Mucosa of rectum (tissue), 2 donors: Measurements from ENCODE around the gene PIF1.

Experiments
- H3K27ac ChIP-seq, 2 donors: one replicate each; pipeline ENCODE4 v1.7.0; 2013; ENCODE audit warnings: inconsistent platforms in 2 of 2, low read depth in 2 of 2, low read length in 2 of 2
- H3K27me3 ChIP-seq, 2 donors: one replicate each; pipeline ENCODE4 v1.7.0; 2013; ENCODE audit warnings: low read length in 2 of 2; ENCODE audit not compliant: control insufficient read depth in 2 of 2, insufficient read depth in 2 of 2
- H3K36me3 ChIP-seq, 2 donors: one replicate each; pipeline ENCODE4 v1.7.0; 2013; ENCODE audit warnings: low read length in 2 of 2; ENCODE audit not compliant: control insufficient read depth in 2 of 2, insufficient read depth in 2 of 2
- H3K4me1 ChIP-seq, 2 donors: one replicate each; pipeline ENCODE4 v1.7.0; 2013; ENCODE audit warnings: low read length in 2 of 2, mild to moderate bottlenecking in 1 of 2; ENCODE audit not compliant: control insufficient read depth in 2 of 2, insufficient read depth in 2 of 2
- H3K4me3 ChIP-seq, 2 donors: one replicate each; pipeline ENCODE4 v1.7.0; 2013; ENCODE audit warnings: low read length in 2 of 2
- H3K9ac ChIP-seq, 2 donors: one replicate each; pipeline ENCODE4 v1.7.0; 2013; ENCODE audit warnings: low read length in 2 of 2, low read depth in 1 of 2, mild to moderate bottlenecking in 1 of 2
- H3K9me3 ChIP-seq, 2 donors: one replicate each; pipeline ENCODE4 v1.7.0; 2013; ENCODE audit warnings: low read length in 2 of 2; ENCODE audit not compliant: control insufficient read depth in 2 of 2
- donor health status: healthy.
- donor health status: Normal muscosa, but diverticular disease.

The PIF1 gene

DNA sequence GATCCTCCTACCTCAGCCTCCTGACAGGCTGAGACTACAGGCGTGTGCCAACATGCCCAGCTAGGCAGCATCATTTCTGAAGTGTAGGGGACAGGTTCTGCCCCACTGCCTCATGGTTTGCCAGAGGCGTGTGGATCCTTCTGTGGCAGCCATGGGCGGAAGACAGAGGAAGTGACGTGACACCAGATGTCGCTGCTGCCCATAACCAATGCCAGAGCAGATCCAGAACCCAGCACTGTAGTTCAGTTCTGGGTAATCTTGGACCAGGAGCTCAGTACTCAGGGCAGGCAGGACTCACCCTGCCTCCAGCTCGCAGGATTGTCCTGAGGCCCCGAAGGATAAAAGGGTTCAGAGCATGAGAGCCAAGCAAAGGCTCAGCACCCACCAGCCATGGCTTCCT is 58.2 kb downstream of the PIF1 start:
- no peak overlapping the region for H3K9ac ChIP-seq
- H3K4me3 ChIP-seq, result no peak overlapping the region
- H3K9me3 ChIP-seq, result no peaks in the 10 kb centered on the region
- no peaks in the 10 kb centered on the region for H3K4me1 ChIP-seq
- peaks cover 0 to 2% of the 10 kb centered on the region in 2 donors for H3K27me3 ChIP-seq
- H3K36me3 ChIP-seq, result no peaks in the 10 kb centered on the region
- no peak overlapping the region for H3K27ac ChIP-seq

DNA sequence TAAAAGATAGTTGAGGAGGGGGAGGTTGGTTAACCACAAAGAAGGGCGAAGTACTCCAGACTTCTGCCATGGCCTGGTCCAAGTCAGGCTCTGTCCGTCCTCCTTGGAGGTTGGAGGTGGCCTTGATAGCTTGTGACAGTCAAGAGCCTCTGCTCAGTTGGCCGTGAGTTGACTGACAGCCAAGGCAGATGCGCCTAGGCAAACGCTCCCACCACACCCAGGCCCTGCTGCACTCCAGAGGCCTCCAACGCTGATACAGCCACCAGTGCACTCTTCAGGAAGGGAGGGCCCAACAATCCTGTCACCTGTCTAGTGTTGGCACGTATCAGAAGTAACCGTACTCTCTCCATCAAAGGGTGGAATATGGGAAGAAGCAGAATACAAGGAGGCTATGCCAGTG is 59.4 kb downstream of the PIF1 start:
- H3K9me3 ChIP-seq, result no peaks in the 10 kb centered on the region
- H3K36me3 ChIP-seq, result no peaks in the 10 kb centered on the region
- no peak overlapping the region for H3K27ac ChIP-seq
- no peak overlapping the region for H3K4me3 ChIP-seq
- H3K4me1 ChIP-seq, result no peaks in the 10 kb centered on the region
- no peaks in the 10 kb centered on the region for H3K27me3 ChIP-seq
- H3K9ac ChIP-seq, result no peak overlapping the region
